GM10248 (cell line): Measurements from ENCODE around the gene EPHB3.

Experiments used
- CTCF ChIA-PET: fragments of 300-600 bp; sonication (Branson Sonifier 250); formaldehyde crosslinking; extraction: SDS; loops from one replicate; lab custom pipeline; 2021; ENCODE audit warnings: antibody characterized with exemption; lab: Yijun Ruan, JAX
- POLR2A ChIA-PET: fragments of 350-650 bp; sonication (Branson Sonifier 250); formaldehyde crosslinking; extraction: SDS; loops from one replicate; lab custom pipeline; 2020; ENCODE audit warnings: antibody characterized with exemption; lab: Yijun Ruan, JAX
- DNase-seq: peaks from one replicate; pipeline ENCODE4 v3.0.0; 2012; ENCODE audit errors: extremely low spot score
- CTCF ChIP-seq: IDR thresholded peaks from 2 replicates; pipeline ENCODE4 v1.5.1; 2012; ENCODE audit warnings: mild to moderate bottlenecking, low read depth; ENCODE audit errors: extremely low read depth, missing control alignments, control extremely low read depth

Gene EPHB3

DNA sequence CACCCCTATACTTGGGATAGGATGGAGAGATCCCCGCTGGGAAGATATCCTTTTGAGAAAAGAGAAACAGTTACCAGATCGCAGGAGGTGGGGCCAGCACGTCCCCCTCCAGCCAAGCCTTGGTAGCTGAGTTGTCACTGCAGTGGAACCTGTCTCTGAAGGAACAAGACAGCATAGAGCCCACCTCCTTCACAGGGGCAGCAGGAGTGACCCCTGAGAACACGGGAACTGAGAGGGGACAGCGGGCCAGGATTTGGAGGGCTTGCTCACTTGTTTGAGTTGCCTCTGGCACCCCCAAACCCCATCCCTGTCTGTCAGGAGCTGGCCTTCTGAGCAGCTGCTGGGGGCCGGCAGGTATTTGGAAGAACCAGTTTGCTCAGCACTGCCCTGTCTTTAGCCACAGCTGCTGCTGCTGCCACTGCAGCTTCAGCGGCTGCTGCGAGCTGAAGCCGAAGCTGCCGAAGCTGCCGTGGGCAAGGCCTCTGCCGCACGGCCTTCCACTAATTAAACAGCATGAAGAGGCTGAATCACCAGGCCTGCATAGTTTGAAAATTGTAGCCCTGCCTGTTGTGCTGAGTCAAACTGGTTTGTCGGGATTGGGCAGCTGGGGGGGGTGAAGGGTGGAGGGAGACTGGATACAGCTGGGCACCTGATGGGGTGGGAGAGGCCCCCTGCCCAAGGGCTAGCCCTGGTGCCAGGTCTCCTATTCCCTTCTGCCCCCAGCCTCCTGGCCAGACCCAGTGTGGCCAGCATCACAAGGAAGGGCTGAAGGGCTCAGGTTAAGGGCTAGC lies 4.0 kb downstream of the EPHB3 start:
- no peak for TF ChIP-seq CTCF
- CTCF ChIA-PET = interaction anchor here (1.1 to 3.7 kb wide), 4 partner anchors 15 to 237 kb away, joined by 3 to 20 read pairs (median 3); no protein-coding TSS in a partner anchor
- POLR2A ChIA-PET = no interaction called here
- no peak for DNase-seq

GRCh38 chr3:184566441-184567414 lies 5.1 kb downstream of the EPHB3 start:
- CTCF ChIA-PET = interaction anchor here (1.0 to 3.7 kb wide), 5 partner anchors 17 to 236 kb away, joined by 3 to 20 read pairs (median 3); no protein-coding TSS in a partner anchor
- POLR2A ChIA-PET = no interaction called here
- DNase-seq = no peak
- TF ChIP-seq CTCF = no peak

- CTCF ChIA-PET = interaction anchor here (1.0 to 1.5 kb wide), 2 partner anchors 18 to 204 kb away, joined by 3 read pairs; no protein-coding TSS in a partner anchor
- DNase-seq = no peak
- no peak for TF ChIP-seq CTCF
- POLR2A ChIA-PET = no interaction called here
These were observed 6.5 kb downstream of the EPHB3 start for GRCh38 chr3:184567946-184568559.

DNA sequence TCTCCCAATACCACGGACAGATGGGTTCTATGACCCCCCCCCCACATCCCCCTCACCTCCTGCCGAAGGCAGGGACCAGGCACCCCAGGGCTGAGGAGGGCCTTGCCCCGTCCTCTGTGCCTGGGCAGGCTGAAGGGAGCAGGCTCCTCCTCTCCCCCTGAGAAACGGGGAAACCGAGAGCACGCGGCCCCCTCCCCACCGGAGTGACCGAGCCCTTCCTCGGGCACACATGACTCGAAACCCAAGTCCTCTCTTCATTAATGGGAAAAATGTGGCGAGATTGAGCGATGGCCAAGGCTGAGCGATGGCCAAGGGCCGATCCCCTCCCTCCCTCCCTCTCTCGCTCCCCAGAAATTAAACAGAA lies 7.0 kb downstream of the EPHB3 start:
- no peak for TF ChIP-seq CTCF
- CTCF ChIA-PET = interaction anchor here (1.5 kb wide), 1 partner anchor 203 kb away, joined by 3 read pairs; no protein-coding TSS in a partner anchor
- POLR2A ChIA-PET = no interaction called here
- no peak for DNase-seq

GRCh38 chr3:184568924-184569829 lies 7.6 kb downstream of the EPHB3 start:
- no peak for DNase-seq

More at GRCh38 chr3:184568924-184569829, 7.6 kb downstream of the EPHB3 start:
- ChIA-PET POLR2A (no interaction called here), CTCF (no interaction called here)
- TF ChIP-seq CTCF = no peak
